ENCODE results near the gene AGAP1.
"Not testable (repeated sequence)": the region's sequence is repeated elsewhere in the genome, so short reads cannot be mapped to it uniquely, and the experiment has no call there.

Gene AGAP1

DNA sequence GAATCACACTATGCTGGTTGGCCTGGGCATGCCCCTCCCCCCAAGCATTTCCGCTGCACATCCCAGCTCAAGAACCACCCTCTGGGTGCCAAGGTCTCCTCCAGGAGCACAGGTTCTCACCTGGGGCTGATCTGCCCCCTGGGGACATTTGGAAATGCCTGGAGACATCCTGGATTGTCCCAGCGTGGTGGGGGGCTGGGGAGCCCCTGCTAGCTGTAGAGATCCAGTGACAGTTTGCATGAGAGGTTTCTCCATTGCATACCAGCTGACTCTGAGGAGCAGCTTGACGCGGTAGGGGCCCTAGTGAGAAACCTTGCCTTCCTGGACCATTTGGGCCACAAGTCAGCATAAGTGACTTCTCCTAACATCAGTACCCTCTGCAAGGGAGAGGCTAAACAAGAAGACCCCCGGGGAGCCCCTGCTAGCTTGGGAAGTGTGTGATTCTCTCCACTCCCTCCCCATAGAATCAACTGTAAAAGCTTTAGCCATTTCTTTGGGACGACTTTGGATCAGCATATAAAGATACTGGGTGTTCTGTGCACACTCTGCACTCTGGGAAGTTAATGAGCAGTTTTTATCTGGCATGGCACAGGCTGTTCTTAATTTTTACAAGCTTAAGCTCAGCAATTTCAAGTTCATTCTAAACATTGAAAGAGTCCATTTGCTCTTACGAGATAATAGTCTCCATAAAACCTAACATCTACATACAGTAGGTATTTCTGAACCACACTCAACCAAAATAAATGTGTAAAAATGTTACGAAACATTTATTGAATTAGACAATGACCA lies 580.2 kb downstream of the AGAP1 start:
- DNase-seq (ENCODE audit: low spot score): no peak

DNA sequence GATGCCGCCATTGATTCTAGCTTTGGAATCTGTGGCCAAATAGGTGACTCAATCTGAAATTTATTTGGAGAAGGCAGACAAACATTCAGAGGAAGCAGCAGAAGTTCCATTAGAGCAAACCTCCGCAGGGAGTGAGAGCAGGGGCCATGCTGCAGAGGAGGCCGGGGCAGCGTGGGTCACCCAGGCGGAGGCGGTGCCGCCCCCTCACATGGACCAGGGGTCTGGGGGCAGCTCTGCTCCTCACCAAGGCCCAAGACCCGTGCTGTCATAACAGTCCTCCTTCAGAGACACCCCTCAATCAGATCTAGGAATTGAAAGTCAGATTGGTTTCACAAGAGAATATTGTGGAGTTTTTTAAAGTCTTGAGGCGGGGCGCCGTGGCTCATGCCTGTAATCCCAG lies 582.0 kb downstream of the AGAP1 start:
- peak; percentile 16 for DNase-seq (ENCODE audit: low spot score)

DNA sequence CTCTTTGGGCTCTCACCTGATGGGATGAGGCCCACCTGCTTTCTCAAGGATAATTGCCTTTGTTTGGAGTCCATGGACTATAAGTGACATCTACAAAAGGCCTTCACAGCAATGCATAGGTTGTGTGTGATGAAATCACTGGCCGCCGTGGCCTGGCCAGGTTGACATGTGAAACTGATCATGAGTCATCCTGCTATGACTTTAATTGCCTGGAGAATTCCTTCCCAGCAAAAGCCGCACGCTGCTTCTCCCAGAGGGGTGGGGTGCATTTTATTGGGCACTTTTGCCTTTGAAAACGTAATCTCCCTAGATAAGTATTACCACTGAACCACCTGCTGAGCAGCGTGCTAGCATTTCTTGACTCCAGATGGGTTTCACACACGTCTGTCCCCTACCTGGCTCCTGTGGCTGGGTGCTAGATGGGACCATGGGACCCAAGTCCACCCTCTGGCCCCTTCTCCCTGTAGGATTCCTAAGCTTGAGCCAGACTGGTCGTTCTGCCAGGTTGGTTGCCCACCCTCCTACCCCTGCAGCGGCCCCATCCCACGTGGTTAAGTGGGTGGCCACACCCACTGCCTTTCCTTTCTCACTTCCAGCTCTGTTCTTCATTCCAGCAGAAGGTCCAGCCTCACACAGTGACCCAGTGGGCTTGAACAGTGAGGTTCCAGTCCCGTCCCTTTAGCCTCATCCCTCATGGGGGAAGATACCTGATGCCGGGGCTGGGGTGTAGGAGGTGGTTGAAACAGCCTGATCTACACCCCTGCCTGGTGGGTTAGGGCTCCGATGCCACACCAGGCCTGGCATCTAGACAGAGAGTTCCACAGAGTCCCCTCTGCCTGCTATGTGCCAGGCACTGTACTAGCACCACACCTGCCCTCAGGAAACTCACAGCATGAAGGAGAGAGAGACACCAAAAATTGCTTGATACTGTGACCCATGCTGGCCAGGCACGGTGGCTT lies 584.7 kb downstream of the AGAP1 start:
- no peak for DNase-seq (ENCODE audit: low spot score)

DNA sequence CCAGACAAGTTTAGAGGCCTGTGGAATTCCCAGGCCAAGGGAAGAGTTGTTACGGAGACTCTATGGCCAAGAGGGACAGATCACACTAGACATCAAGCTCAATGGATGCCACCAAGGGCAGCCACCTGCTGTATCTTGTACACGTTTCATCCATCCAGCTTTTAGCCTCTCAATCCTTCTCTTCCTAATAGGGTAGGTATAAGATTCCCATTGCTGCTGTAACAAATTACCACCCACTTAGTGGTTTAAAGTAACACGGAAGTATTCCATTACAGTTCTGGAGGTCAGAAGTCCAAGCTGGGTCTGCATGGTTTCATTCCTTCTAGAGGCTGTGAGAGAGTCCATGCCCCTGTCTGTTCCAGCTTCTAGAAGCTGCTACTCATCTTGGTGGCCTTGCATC lies 586.6 kb downstream of the AGAP1 start:
- DNase-seq (ENCODE audit: low spot score): no peak

DNA sequence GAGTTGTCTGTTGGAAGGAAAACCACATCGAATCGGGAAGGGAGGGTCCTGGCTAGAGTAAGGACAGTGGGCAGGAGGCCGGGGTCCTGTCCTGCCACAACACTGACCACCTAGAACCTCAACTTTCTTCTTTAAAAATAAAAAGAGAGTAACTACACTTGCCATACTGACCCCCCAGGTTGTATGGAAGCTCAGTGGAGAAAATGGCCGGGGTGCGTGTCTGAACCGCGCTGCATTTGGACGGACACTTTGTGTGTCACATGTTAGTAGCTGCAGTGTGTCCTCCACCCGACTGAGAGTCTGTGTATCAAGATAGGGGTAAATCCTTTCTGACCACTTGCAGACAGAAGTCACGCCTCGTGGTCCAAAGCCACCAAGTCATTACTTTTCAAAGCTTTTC lies 587.3 kb downstream of the AGAP1 start:
- no peak for DNase-seq (ENCODE audit: low spot score)

DNA sequence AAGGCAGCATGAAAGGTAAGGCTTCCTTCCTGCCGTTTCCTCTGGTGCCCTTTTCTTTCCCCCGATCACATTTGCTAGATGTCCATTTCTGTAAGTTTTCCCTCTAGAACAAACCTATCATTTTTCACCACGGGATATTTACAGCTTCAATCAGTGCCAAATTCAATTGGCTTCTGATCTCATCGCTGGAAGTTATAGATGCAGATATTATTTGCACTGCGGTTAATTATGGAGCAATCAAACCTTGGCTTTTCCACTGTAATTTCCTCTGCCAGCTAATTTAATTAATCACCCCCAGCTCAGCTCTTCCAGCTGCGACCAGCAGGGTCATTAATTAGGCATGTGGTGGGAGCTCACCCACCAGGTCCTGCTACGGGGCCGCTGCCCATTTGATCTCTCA lies 588.2 kb downstream of the AGAP1 start:
- DNase-seq (ENCODE audit: low spot score): no peak

DNA sequence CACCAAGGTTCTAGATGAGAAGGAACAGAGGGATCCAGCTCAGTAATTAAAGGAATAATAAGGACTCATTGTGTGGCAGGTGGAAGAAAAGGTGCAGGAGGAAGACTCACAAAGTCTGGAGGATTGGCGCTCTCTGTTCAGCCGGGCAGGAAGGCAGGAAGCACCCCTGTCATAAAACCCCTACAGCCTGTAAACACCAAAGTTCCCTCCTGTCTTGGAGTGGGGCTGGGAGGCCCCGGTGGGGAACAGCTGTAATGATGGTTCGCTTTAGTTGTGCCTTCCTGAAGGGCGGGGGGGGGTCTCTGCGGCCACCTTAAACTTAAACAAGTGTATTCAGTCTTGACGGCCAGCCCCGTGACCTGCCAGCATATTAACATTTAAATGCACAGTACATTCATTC lies 590.1 kb downstream of the AGAP1 start:
- no peak for DNase-seq (ENCODE audit: low spot score)

DNA sequence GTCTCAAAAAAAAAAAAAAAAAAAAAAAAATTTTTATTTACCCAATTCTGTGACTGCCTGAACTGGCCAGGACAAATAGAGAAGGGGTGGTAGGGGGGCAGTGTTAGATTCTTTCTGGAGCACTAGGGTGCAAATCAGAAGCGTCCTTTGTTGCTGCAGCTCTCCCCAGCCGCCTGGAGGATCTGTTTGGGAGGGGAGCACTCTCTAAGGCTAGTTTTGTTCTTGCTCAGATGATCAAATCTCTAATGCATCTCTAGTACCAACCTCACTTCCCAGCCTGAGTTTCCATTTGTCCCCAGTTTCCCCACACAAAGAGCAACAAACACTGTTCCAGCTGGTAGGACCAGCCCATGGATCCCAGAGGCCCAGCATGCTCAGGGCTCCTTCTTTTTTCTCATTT lies 591.4 kb downstream of the AGAP1 start:
- DNase-seq (ENCODE audit: low spot score): no peak

DNA sequence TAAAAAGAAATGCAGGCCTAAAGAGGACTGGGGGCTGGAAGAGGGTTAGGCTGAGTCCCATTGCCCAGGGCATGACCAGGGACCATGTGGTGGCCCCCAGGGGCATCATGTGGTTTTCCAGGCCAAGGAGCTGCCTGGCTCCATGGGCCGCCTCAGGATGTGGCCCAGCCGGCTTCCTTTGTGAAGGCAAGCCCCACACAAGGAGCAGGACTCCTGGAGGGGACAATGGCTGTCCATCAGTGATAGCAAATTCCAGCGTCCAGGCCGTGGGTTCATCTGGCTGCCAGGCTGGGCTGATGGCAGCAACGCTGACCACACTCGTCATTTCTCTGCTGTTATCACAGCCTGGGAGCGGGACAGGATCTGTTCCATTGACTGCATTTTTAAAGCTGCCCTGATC lies 591.8 kb downstream of the AGAP1 start:
- no peak for DNase-seq (ENCODE audit: low spot score)

DNA sequence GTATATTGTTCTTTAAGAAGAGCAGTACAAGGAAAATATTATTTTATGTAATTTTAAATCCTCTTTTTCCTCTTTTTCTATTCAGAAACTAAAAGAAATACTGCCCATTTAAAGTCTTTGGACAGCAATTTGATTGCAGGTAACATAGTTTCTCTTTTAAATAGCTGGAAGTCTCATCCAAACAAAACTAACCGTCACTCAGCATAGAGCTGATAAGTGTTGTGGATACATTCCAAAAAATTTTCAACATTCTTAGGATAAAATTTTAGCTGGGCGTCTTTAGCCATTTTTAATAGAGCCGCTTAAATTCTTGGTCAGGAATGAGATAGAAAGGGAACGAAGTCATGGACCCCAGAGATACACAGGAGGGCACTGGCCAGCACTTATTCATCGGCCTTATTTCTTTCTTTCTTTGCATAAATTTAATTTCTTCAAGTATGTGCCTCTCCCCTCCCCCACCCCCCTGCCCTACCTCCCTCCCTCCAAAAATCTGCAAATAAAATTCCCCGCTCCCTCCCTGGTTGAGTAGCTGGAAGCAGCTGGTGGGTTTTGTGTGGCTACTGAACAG lies 592.6 kb downstream of the AGAP1 start:
- DNase-seq (ENCODE audit: low spot score): no peak

DNA sequence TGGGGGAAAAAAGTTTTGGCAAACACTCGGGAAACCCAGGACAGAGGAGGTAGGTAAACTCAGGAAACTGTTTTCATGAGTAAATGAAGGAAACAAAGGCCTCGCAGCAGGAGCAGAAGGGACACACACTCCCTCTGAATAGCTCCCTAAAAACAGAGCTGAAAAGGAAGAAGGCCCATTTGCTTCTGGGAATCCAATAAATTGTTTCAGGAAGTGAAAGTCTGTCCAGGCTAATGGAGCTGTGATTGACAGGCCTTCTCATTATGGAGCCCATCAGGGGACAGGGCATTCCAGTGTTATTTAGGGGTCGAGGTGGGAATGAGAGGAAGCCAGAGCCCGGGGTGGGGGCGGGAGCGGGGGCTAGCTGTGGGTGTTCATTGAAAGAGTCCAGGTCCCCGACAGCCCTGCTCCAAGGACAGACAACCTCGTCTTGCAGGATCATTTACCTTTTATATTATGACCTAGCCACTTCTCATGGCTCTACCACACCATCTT lies 593.2 kb downstream of the AGAP1 start:
- DNase-seq (ENCODE audit: low spot score): no peak

DNA sequence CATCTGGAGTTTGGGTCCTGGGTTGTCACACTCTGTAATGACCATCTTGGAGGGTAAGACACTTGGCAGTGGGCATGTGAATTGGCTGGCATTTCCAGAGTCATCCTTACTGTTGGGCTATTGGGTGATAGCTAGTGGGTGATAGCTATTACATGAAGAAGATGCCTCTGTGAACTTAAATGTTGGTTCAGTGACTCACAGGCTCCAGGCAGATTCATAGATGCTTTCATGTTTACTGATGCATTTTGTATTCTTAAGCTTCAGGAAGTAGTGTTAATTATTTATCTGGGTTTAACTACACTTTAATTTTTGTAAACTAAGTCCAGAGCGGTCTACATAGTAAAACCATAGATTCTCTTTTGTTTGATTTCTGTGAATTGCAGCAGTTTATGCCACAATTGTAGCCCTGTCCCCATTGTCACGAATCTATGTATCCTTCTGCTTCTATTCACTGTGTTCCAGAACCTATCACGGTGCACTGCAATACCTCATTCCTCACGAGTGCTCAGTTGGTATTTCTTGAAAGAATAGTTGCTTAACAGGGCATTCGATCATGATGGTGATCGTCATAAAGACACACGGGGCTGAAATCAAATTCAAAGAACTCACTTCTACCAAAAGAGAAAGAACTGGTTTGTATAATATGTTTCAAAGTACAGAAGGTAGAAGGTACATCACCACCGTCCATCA lies 594.7 kb downstream of the AGAP1 start:
- no peak for DNase-seq (ENCODE audit: low spot score)

DNA sequence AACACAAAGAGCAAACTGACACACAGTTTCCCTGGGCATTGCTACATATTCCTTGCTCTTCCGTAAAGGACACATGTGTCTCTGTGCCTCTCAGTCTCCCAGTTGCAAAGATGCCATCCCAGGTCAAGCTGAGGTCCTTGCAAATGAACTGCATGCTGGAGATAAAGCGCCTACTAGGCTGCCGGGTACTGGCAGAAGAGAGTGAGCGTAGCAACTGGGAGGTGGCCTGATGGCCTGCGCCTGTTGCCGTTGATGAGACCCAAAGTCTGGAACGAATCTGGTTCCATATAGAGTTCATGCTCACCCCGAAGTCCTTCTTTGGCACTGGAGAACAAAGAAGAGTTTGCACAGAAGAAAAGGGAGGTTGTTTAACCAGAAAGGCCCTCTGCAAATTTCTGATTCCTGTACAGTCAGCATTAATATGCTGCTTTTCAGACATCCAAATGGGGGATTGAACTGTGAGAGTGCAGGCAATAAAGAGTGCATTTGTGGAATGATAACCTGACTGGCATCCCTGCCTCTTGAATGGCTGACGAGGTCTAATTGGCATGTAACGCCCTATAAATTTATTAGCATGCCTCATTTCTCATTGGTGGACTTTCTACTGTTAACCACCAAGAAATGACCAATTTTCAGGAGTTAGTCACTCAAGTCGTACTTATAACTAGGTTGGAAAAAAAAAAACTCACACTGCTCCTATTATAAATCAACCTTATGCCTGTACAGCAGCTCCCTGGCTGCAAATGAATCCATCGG lies 595.6 kb downstream of the AGAP1 start:
- no peak for DNase-seq (ENCODE audit: low spot score)

DNA sequence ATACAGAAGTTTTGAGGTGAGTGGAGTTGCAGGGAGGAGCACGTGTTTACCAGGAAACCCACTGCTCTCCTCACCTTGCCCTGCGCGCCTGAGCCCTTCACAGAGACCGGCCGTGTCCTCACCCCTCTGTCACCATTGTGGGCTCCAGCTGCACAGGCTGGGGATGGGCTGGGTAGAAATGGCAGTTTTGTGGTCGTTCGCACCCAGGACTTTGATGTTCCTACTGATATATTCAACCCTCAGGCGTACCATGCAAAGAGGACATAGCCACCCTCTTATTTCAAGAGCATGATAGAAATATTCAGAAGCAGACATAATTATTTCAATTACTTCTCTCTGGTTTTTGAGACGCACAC lies 596.2 kb downstream of the AGAP1 start:
- no peak for DNase-seq (ENCODE audit: low spot score)

DNA sequence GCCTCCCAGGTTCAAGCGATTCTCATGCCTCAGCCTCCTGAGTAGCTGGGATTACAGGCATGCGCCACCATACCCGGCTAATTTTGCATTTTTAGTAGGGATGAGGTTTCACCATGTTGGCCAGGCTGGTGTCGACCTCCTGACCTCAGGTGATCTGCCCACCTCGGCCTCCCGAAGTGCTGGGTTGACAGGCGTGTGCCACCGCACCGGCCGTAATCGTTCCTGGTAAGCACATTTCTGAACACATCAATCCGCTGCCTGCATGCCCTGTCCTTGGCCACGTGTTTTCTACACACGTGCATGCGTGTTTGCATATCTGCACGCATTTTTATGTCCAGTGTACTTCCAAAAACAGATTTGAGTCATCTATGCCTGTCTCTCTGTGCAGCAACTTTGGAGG lies 597.0 kb downstream of the AGAP1 start:
- not testable (repeated sequence) for DNase-seq (ENCODE audit: low spot score)

DNA sequence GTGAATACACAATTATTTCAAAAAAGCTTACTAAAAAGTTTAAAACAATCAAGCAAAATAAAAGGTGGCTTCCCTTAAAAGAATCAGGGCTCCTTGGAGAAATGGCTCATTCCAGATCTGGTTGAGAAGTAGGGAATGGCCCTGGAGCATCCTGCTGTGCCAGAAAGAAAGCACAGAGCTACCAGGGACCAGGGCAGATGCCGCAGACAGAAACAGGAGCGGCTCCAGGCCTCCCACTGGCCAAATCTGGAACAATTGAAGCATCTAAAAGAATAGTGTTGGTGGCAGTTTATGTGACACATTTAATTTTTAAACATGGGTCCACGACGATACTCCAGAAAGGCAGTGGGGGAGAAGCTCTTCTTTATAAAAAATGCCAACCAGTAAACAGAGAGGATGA lies 598.9 kb downstream of the AGAP1 start:
- no peak for DNase-seq (ENCODE audit: low spot score)

DNA sequence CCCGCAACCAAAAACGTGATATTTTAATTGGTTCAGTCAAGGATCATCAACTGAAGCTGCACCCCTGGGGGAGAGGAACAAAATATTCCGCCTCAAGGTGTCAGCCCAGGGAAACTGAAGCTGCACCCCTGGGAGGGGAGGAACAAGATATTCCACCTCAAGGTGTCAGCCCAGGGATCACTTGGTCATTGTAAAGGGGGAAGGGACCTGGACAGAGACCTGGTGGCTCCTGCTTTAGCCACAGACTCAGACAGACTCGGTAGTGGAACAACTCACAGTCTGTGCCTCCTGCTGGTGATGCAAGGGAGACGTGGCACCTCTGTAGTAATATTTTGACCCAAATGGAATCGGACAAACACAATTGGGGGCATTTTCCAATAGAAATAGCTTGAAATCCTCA lies 599.3 kb downstream of the AGAP1 start:
- DNase-seq (ENCODE audit: low spot score): no peak

DNA sequence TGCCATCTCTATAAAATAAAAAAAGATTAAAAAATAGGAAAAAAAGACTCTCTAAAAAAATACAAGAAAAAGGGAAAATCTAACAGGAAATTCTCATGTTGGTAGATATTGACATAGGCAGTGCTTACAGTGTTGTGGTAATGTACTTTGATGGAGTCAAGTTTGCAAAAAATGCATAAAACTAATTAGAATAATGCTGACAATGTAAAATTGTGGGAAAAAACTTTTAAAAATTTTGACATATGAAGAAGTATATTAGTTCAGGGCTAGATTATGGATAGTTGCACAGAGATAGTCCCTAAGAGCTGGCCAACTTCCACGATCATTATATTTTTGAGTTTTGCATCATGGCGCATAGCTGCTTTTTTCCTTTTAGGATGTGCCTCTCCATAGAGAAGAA lies 601.7 kb downstream of the AGAP1 start:
- DNase-seq (ENCODE audit: low spot score): no peak

DNA sequence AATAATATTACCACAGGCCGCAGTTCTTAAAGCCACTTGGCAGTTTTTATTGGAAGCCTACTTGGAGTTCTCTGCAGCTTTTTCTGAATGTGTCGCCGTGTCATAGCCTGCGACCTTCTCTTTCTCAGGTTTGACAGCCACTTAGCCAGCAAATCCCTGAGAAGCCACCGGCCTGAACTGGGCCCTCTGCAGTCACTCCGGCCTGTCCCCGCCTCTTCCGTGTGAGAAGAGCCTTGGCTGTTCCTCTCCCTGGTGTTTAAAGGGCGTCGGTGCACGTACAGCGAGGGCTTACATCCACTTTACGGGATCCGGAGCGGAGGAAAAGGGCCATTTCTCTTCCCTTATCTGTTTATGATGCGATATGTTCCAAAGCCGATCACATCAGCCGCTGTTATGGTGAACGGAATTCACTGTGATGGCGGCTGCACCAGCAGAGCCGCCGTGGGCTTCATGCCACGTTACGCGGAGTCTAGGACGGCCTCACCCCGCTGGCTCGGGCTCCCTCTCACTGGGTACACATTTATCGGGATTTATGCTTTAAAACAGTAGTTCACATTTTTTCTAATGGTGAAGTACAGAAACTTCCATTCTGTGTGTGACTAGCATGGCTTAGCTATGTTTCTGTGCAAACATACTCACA lies 607.6 kb downstream of the AGAP1 start:
- DNase-seq (ENCODE audit: low spot score): no peak

DNA sequence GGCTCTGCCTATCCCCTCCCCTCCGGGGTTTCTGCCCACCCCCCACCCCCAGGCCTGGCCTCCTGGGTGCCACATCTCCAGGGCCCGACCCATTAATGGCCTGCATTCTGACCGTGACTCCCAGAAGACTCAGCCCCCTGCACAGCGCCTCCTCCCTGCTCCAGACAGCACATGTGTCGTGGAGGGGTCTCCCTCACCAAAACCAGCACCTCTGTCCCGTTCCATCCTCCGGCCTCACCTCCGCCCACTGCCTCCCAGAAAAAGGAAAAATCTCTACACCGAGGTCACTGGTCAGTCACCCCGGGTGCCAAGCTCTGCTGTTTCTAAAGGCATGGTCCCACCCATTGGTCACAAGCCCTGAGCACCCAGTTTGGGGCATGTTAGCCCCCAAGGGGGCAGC lies 609.1 kb downstream of the AGAP1 start:
- no peak for DNase-seq (ENCODE audit: low spot score)

DNA sequence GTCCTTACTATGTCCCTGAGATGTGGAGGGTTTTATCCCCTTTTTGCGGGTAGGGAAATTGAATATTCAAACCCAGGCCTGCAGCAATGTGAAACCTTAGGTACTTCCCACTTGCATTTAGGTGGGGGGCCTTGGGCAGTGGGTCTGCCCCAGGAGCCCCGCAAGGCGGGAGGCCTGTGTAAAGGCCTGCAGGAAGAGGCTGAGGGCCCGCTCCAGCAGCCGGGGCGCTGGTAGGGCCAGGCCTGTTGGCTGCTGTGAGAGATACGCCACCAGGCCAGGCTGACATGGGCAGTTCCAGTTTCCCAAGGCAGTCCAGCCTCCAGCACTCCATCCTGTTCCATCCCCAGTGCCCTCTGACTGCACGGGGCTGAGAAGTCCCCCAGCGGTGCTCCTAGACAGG lies 610.1 kb downstream of the AGAP1 start:
- no peak for DNase-seq (ENCODE audit: low spot score)

All from hepatic stellate cell (primary cell).